Stimulated activated CD8-positive, alpha-beta memory T cell treated with anti-CD3 and anti-CD28 coated beads, Interleukin-7, amount 100 ng/mL, for 48 hours (primary cell): Measurements from ENCODE around the gene TOX2.

Experiments
- DNase-seq, 2 donors: peaks; one replicate each; pipeline ENCODE4 v3.0.0-alpha.2; 2020; ENCODE audit warnings: low read depth in 1 of 2; ENCODE audit errors: extremely low read depth in 1 of 2

TOX2 gene

GRCh38 chr20:44117296-44118184 lies 202.9 kb downstream of the TOX2 start:
- no peak for DNase-seq

DNA sequence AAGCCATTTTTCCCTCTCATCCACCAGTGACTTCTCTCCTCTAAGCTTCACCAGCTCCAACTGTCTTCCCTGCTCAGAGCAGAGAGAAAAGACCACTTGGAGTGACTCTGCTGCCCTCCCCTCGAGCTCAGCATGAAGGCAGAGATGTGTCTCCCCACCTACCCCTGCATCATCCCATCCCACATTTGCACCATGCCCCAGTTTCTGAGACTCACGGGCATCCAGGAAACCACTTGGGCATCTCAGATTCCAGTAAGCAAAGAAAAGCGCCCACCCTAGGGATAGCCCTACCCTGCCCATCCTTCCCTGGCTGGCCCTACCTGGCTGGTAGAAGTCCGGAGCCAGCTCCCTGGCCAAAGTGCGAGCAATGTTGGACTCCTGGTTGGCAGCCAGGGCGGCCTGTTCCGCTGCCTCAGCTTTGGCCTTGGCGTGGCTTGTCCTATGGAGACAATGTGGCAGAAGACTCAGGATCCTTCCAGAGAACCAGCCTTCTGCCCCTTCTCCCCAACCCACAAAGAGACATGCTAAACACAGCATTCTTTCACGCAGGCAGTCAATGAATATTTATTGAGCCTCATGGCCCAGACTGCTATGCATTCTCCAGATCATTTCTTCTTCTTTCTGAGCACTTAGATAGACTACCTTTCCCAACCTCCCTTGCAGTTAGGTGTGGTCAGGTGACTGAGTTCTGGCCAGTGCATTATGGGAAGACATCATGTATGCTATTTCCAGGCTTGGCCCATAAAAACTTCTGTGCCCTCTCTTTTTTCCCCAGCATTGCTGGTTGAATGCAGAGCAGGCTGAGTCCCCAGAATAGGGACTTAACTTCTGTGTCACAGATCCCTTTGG lies 203.8 kb downstream of the TOX2 start:
- DNase-seq, result no peak
